Inflammatory macrophage treated with lipopolysaccharide for 4 hours (primary cell): ENCODE results near the gene TRMT1.
"Not testable (repeated sequence)": the region's sequence is repeated elsewhere in the genome, so short reads cannot be mapped to it uniquely, and the experiment has no call there.

Source experiments
- DNase-seq: peaks from one replicate; pipeline ENCODE4 v3.0.0-alpha.2; 2020

TRMT1 gene

GRCh38 chr19:13150187-13150930, 33.8 kb upstream of the TRMT1 start, which contains the start of the genes IER2 and STX10:
TSS of gene IER2 (plus strand) at chr19:13150411. CDS start at chr19:13153187, 2,776 bp downstream.
TSS of gene STX10 (minus strand) at chr19:13150375. CDS start at chr19:13150173, 202 bp downstream.
- peak; percentile 97 for DNase-seq

- DNase-seq: peak; percentile 39
These were observed 33.2 kb upstream of the TRMT1 start for GRCh38 chr19:13149628-13150186.

- not testable (repeated sequence) for DNase-seq
These were observed 32.7 kb upstream of the TRMT1 start for GRCh38 chr19:13149173-13149627.

- DNase-seq: peak; percentile 79
These were observed 30.4 kb upstream of the TRMT1 start for GRCh38 chr19:13146763-13147563.

GRCh38 chr19:13139633-13140311, 23.2 kb upstream of the TRMT1 start:
- DNase-seq: no peak

GRCh38 chr19:13138916-13139198, 22.3 kb upstream of the TRMT1 start:
- DNase-seq: no peak

- no peak for DNase-seq
These were observed 21.8 kb upstream of the TRMT1 start for GRCh38 chr19:13138171-13138915.

- DNase-seq: no peak
These were observed 20.8 kb upstream of the TRMT1 start for GRCh38 chr19:13137290-13137794.

- no peak for DNase-seq
These were observed 18.8 kb upstream of the TRMT1 start for GRCh38 chr19:13135068-13136062.

- DNase-seq: no peak
These were observed 18.1 kb upstream of the TRMT1 start for GRCh38 chr19:13134626-13135025.

- no peak for DNase-seq
These were observed 16.8 kb upstream of the TRMT1 start for GRCh38 chr19:13133241-13133870.

GRCh38 chr19:13132471-13133180, 16.1 kb upstream of the TRMT1 start:
- no peak for DNase-seq

- no peak for DNase-seq
These were observed 14.4 kb upstream of the TRMT1 start for GRCh38 chr19:13130886-13131490.

GRCh38 chr19:13129384-13129783, 12.8 kb upstream of the TRMT1 start:
- no peak for DNase-seq

GRCh38 chr19:13128583-13128982, 12.0 kb upstream of the TRMT1 start:
- no peak for DNase-seq

GRCh38 chr19:13127811-13128575, 11.5 kb upstream of the TRMT1 start:
- DNase-seq: no peak

GRCh38 chr19:13127051-13127450, 10.5 kb upstream of the TRMT1 start:
- no peak for DNase-seq
